GM18907 (cell line): ENCODE measurements around the gene SLC35G6.

Experiments used
- ATAC-seq: cut with Tn5 transposase; IDR thresholded peaks from one replicate; pipeline ENCODE4 v1.9.1; 2021; ENCODE audit warnings: mild to moderate bottlenecking, moderate library complexity; ENCODE audit not compliant: unreplicated experiment

Gene SLC35G6

GRCh38 chr17:7499161-7499560, 17.9 kb downstream of the SLC35G6 start:
- no peak for ATAC-seq

- ATAC-seq: no peak
Measured at GRCh38 chr17:7501729-7502128, 20.5 kb downstream of the SLC35G6 start.

GRCh38 chr17:7502171-7502847, 21.1 kb downstream of the SLC35G6 start:
- ATAC-seq: no peak

GRCh38 chr17:7502987-7503386, 21.7 kb downstream of the SLC35G6 start:
- no peak for ATAC-seq

GRCh38 chr17:7503521-7503920, 22.3 kb downstream of the SLC35G6 start:
- ATAC-seq: no peak

- ATAC-seq: no peak
Measured at GRCh38 chr17:7508145-7508544, 26.9 kb downstream of the SLC35G6 start.

GRCh38 chr17:7508846-7509245, 27.6 kb downstream of the SLC35G6 start:
- ATAC-seq: no peak

GRCh38 chr17:7509937-7510336, 28.7 kb downstream of the SLC35G6 start:
- no peak for ATAC-seq

GRCh38 chr17:7511108-7511507, 29.9 kb downstream of the SLC35G6 start:
- no peak for ATAC-seq

GRCh38 chr17:7512105-7512504, 30.9 kb downstream of the SLC35G6 start:
- no peak for ATAC-seq

- ATAC-seq: no peak
Measured at GRCh38 chr17:7512824-7513540, 31.7 kb downstream of the SLC35G6 start.

GRCh38 chr17:7513850-7514419, 32.7 kb downstream of the SLC35G6 start:
- no peak for ATAC-seq

GRCh38 chr17:7515911-7516610, 34.8 kb downstream of the SLC35G6 start:
- no peak for ATAC-seq

GRCh38 chr17:7523033-7523432, 41.8 kb downstream of the SLC35G6 start:
- ATAC-seq: no peak

- ATAC-seq: no peak
Measured at GRCh38 chr17:7528842-7529241, 47.6 kb downstream of the SLC35G6 start.

- ATAC-seq: no peak
Measured at GRCh38 chr17:7530023-7530900, 49.0 kb downstream of the SLC35G6 start.
